RWPE1 (cell line): ENCODE data around the gene VPS11.
"Not testable (repeated sequence)": the region's sequence is repeated elsewhere in the genome, so short reads cannot be mapped to it uniquely, and the experiment has no call there.

Experiments
- CTCF ChIA-PET: fragments of 350-600 bp; sonication (Branson Sonifier 250); formaldehyde crosslinking; extraction: SDS; loops from one replicate; lab custom pipeline; 2021; lab: Yijun Ruan, JAX
- POLR2A ChIA-PET: fragments of 400-600 bp; formaldehyde crosslinking; extraction: SDS; loops from one replicate; lab custom pipeline; 2020; ENCODE audit warnings: antibody characterized with exemption; ENCODE audit not compliant: low non-redundant PET; lab: Yijun Ruan, JAX
- DNase-seq: peaks from one replicate; pipeline ENCODE4 v3.0.0; 2012; ENCODE audit warnings: low spot score
- H3K27ac ChIP-seq: fragments of 450-650 bp; 2 replicates; pipeline ENCODE4 v1.5.1; 2017
- TF ChIP-seq, protein P1 (sequence below): fragments of 450-650 bp; conservative IDR thresholded peaks from 2 replicates; pipeline ENCODE4 v1.5.1; 2017; ENCODE audit warnings: low read depth, mild to moderate bottlenecking

VPS11 gene

DNA sequence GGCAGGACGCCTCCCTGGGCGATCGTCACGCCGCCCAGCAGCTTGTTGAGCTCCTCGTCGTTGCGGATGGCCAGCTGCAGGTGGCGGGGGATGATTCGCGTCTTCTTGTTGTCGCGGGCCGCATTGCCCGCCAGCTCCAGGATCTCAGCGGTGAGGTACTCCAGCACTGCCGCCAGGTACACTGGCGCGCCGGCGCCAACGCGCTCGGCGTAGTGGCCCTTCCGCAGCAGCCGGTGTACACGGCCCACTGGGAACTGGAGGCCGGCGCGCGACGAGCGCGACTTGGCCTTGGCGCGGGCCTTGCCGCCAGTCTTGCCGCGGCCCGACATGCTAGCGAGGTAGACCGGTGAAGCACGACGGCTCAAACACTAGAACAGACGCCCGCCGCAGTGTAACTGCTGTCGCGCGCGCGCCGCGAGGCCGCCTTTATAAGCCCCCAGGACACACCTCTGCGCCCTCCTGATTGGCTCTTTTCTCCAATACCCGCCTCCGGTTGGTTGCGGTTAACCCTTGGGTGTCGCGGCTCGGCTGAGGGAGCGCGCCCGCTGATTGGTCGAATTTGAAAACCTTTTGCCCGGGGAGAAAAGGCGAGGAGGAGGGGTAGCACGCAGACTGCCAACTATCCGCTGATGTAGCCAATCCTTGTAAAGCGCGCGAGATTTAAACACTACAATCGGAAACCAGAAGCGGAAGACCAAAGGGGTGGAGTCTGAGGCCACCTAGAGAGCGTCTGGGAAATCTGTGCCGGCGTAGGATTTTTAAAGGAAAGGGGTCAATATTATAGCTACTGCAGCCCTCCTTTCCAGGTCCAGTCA lies 27.7 kb downstream of the VPS11 start:
- H3K27ac ChIP-seq: peak overlapping the region; percentile 89
- peak; percentile 100 for DNase-seq
- ChIA-PET CTCF (interaction anchor here (0.7 to 1.5 kb wide), 4 partner anchors 10 to 559 kb away, joined by 3 to 10 read pairs (median 4); partner anchors contain the start of genes C2CD2L and HINFP), POLR2A (interaction anchor here (0.6 to 0.7 kb wide), 2 partner anchors 11 to 28 kb away, joined by 3 to 4 read pairs; partner anchors contain the start of genes HMBS and VPS11)
- TF ChIP-seq, protein P1, sequence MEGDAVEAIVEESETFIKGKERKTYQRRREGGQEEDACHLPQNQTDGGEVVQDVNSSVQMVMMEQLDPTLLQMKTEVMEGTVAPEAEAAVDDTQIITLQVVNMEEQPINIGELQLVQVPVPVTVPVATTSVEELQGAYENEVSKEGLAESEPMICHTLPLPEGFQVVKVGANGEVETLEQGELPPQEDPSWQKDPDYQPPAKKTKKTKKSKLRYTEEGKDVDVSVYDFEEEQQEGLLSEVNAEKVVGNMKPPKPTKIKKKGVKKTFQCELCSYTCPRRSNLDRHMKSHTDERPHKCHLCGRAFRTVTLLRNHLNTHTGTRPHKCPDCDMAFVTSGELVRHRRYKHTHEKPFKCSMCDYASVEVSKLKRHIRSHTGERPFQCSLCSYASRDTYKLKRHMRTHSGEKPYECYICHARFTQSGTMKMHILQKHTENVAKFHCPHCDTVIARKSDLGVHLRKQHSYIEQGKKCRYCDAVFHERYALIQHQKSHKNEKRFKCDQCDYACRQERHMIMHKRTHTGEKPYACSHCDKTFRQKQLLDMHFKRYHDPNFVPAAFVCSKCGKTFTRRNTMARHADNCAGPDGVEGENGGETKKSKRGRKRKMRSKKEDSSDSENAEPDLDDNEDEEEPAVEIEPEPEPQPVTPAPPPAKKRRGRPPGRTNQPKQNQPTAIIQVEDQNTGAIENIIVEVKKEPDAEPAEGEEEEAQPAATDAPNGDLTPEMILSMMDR: peak; percentile 35; the same call in 1 of the 2 replicates

DNA sequence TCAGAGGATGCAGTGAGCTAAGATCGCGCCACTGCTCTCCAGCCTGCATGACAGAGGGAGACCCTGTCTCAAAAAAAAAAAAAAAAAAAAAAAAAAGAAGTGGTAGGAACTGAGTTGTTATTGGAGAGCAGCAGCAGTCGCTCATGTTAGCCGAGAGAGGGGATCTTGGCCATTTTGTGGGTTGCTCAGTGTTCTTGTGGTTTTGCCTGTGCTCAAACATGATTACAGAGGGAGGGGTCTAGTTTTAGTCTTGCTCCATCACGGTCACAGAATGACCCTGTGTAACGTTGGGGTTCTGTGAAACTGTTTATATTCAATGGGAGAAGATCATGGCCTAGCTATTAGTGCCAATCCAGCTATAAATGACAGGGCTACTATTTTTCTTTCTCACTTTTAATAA lies 32.1 kb downstream of the VPS11 start:
- CTCF ChIA-PET: no interaction called here
- no peak overlapping the region for H3K27ac ChIP-seq
- POLR2A ChIA-PET: interaction anchor here (0.6 kb wide), 1 partner anchor 315 kb away, joined by 4 read pairs; no protein-coding TSS in a partner anchor
- DNase-seq: no peak
- TF ChIP-seq, protein P1: no peak

DNA sequence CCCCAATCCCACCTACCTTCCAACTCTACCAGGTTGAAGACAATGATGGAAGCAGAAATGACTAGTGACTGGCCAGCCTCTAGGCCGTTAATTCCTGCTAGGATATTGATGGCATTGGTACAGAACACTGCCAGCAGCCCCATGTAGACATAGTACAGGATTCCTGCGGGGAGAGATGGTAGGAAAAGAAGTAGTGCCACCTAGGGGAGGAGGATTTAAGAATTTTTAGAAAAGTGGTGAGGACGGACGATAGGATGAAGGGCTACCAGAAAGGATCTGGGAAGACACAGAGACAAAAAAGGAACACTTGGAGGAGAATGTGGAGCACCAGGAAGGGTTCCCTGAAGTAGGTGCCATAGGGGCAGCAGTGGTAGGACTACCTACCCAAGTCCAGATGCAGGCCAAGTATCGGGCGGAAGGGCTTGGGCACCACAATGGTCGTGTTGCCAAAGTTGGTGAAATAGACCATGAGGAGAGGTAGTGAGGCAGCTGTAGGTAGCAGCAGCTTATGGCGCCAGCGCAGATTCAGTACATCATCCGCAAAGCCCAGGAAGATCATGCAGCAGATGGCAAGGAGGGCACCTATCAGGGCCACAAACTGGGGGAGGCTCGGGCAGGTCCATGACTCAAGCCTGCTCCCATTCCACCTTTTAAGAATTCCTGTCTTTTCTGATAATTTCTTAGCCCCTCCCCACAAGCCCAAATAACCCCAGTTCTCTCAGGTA lies 32.8 kb downstream of the VPS11 start:
- TF ChIP-seq, protein P1: peak; percentile 70
- DNase-seq: no peak
- ChIA-PET CTCF (no interaction called here), POLR2A (no interaction called here)
- peak overlapping the region; percentile 97 for H3K27ac ChIP-seq

DNA sequence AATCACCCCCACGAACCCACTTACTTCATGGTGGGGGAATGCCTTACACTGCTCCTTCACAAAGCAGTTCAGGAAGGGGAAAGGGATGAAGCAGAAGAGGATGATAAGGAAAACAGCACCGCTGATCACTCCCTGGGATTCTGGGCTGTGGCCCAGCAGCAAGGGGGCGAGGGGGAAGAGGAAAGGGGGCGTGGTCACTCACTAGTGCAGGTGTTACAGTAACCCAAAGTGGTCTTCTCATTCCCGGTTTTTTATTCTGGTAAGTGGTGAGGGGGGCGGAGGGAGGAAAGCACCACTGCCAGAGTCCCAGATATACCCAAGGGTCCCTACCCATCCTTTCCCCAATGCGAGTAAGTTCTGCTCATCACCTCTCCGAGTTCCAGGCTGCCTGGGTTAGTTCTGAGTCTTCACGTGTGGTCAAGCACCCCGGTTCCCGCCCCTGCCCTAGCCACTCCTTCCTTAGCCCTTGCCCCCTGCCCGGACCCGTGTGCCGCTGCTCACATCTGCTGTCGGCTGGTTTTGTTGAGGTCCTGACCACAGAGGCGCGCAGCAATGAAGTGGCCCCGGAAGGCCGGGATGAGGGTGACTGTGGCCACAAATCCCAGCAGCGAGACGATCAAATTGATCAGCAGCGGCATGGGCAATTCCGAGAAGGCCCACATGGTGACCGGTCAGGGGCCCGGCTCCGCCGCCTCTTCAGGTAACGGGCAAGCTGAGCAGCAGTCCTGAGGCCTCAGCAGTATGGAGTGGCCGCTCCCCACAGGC lies 33.6 kb downstream of the VPS11 start:
- CTCF ChIA-PET: interaction anchor here (1.5 kb wide), 1 partner anchor 44 kb away, joined by 3 read pairs; no protein-coding TSS in a partner anchor
- peak overlapping the region; percentile 97 for H3K27ac ChIP-seq
- DNase-seq: no peak
- TF ChIP-seq, protein P1: no peak
- POLR2A ChIA-PET: interaction anchor here (0.6 kb wide), 1 partner anchor 15 kb away, joined by 6 read pairs; no protein-coding TSS in a partner anchor

DNA sequence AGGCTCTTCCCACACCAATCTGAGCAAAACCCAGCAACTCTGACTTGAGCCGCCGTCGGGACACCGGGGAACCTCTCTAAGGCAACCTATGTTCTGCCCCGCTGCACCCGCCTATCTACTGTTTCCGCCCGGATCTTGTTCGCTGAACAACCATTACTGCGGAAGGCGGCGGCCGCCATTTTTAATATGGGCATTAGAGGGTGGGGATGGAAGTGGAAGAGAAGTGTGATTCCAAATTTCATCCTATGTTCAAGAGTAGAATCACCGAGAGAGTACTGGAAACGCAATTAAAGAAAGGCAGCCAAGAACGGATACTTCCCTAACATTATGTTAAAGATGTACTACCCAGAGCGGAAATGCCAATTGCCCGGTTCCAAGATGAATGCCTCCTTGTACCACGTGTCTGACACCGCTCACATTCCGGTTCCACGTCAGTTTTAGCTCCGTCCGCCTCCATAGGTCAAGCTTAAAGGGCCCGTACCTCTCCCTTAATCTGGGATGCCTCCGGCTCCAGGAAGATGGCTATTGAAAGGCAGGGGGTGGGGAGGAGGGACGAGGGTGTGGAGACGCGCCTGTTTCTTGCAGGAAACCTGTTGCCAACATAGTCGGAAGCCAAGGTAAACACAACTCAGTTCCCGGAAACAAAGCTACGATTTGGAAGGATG lies 34.3 kb downstream of the VPS11 start, which contains the start of gene DPAGT1:
Gene DPAGT1, minus strand, starts transcription at position 95 of the 665 bp plus-strand sequence. CDS start 198 bp downstream, outside the sequence.
- DNase-seq: peak; percentile 92
- POLR2A ChIA-PET: interaction anchor here (0.6 to 1.0 kb wide), 3 partner anchors 16 to 68 kb away, joined by 3 to 12 read pairs (median 6); partner anchors contain the start of gene HMBS
- H3K27ac ChIP-seq: peak within 1 kb of the TSS; percentile 97
- TF ChIP-seq, protein P1: no peak
- CTCF ChIA-PET: interaction anchor here (0.8 to 1.5 kb wide), 2 partner anchors 43 to 222 kb away, joined by 3 read pairs; no protein-coding TSS in a partner anchor

DNA sequence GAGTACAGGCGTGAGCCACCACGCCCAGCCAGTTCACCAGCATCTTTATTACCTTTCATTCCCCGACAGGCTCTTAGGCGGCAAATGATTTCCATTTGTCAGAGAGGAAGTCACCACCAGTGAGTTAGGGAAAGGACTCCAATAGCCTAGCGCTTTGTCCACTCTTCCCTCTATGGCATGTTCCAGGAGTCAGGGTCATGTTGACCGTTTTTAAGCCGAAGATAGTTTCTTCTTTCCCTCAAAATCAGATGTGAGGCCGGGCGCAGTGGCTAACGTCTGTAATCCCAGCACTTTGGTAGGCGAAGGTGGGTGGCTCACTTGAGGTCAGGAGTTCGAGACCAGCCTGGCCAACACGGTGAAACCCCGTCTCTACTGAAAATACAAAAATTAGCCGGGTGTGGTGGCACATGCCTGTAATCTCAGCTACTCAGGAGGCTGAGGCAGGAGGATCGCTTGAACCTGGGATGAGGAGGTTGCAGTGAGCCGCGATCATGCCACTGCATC lies 35.6 kb downstream of the VPS11 start:
- peak overlapping the region; percentile 97 for H3K27ac ChIP-seq
- POLR2A ChIA-PET: interaction anchor here (0.7 to 1.0 kb wide), 3 partner anchors 18 to 367 kb away, joined by 10 to 12 read pairs (median 12); partner anchors contain the start of gene HMBS
- not testable (repeated sequence) for DNase-seq
- CTCF ChIA-PET: interaction anchor here (0.6 to 1.5 kb wide), 4 partner anchors 39 to 1066 kb away, joined by 3 to 5 read pairs (median 3); no protein-coding TSS in a partner anchor
